A549 (cell line): ENCODE results near the gene SLC41A1.

Experiments
- CHD2 ChIP-seq: fragments of 150-350 bp; IDR thresholded peaks from 2 replicates; pipeline ENCODE4 v1.6.1; 2014; ENCODE audit warnings: low read length; ENCODE audit not compliant: partially characterized antibody
- FOXS1 ChIP-seq: fragments of 250-450 bp; sonication (Bioruptor Pico); IDR thresholded peaks from 2 replicates; pipeline ENCODE4 v1.5.0; 2020; ENCODE audit warnings: mild to moderate bottlenecking, moderate library complexity
- POLR2A ChIP-seq: IDR thresholded peaks from 2 replicates; pipeline ENCODE4 v1.6.1; 2012; ENCODE audit warnings: mild to moderate bottlenecking, low read length
- RFX5 ChIP-seq: fragments of 450-650 bp; IDR thresholded peaks from 2 replicates; pipeline ENCODE4 v1.7.1; 2014; ENCODE audit warnings: antibody characterized with exemption, mild to moderate bottlenecking, moderate library complexity
- TP53 ChIP-seq: fragments of 250-450 bp; sonication (Bioruptor Pico); IDR thresholded peaks from 2 replicates; pipeline ENCODE4 v1.5.0; 2021; ENCODE audit warnings: mild to moderate bottlenecking, moderate library complexity
- TF ChIP-seq, protein P1 (sequence below): fragments of >200 bp; sonication (Bioruptor Twin); formaldehyde crosslinking; IDR thresholded peaks from 3 replicates; pipeline ENCODE4 v1.5.1; 2016
- TF ChIP-seq, protein P2 (sequence below): IDR thresholded peaks from 2 replicates; pipeline ENCODE4 v1.6.1; 2012

DNA sequence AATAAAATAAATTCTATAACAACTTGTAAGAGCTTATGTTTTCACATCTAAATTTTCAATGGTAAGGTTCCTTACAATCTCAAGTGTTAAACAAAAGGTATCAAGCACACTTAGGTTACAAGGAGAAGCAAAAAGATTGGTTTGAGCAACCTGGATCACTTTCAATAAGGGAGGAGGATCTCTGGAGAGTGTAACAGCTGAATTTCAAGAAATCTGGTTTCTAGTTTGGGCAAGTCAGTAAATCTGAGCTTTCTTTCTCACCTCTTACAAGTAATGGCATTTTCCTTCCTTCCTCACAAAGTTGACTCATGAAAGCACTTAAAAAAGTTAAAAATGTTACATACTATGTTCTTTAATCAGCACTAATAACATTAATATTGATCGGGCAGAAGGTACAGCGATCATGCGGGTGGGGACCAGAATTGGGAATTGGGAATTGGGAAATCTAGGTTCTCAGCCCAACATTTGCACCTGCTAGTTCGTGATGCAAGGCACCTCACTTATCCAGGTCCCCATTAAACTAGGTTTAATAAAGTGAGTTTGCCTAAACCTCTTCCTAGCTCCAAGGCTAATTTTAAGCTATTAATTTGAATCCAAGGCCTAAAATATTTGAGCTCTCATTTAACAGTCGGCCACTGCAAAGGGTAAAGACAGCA lies 66.1 kb downstream of the SLC41A1 start:
- TF ChIP-seq CHD2: no peak
- no peak for TF ChIP-seq POLR2A
- TF ChIP-seq, protein P1, sequence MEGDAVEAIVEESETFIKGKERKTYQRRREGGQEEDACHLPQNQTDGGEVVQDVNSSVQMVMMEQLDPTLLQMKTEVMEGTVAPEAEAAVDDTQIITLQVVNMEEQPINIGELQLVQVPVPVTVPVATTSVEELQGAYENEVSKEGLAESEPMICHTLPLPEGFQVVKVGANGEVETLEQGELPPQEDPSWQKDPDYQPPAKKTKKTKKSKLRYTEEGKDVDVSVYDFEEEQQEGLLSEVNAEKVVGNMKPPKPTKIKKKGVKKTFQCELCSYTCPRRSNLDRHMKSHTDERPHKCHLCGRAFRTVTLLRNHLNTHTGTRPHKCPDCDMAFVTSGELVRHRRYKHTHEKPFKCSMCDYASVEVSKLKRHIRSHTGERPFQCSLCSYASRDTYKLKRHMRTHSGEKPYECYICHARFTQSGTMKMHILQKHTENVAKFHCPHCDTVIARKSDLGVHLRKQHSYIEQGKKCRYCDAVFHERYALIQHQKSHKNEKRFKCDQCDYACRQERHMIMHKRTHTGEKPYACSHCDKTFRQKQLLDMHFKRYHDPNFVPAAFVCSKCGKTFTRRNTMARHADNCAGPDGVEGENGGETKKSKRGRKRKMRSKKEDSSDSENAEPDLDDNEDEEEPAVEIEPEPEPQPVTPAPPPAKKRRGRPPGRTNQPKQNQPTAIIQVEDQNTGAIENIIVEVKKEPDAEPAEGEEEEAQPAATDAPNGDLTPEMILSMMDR: no peak
- TF ChIP-seq RFX5: no peak
- TF ChIP-seq, protein P2, sequence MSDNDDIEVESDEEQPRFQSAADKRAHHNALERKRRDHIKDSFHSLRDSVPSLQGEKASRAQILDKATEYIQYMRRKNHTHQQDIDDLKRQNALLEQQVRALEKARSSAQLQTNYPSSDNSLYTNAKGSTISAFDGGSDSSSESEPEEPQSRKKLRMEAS: no peak
- no peak for TF ChIP-seq TP53 (CRISPR knock-in tag)
- no peak for TF ChIP-seq FOXS1
